Astrocyte (in vitro differentiated cells and primary cell): Measurements from ENCODE around the gene SLC16A3.

ENCODE experiments used
- EZH2 ChIP-seq: IDR thresholded peaks from 2 replicates; pipeline ENCODE4 v1.6.1; 2012; ENCODE audit warnings: mild to moderate bottlenecking, low read length, inconsistent platforms; ENCODE audit not compliant: insufficient read depth
- TF ChIP-seq, protein P1 (sequence below): IDR thresholded peaks from 2 replicates; pipeline ENCODE4 v1.5.1; 2011; ENCODE audit warnings: low read depth, mild to moderate bottlenecking, inconsistent platforms, low read length, moderate library complexity; ENCODE audit not compliant: insufficient read depth

DNA sequence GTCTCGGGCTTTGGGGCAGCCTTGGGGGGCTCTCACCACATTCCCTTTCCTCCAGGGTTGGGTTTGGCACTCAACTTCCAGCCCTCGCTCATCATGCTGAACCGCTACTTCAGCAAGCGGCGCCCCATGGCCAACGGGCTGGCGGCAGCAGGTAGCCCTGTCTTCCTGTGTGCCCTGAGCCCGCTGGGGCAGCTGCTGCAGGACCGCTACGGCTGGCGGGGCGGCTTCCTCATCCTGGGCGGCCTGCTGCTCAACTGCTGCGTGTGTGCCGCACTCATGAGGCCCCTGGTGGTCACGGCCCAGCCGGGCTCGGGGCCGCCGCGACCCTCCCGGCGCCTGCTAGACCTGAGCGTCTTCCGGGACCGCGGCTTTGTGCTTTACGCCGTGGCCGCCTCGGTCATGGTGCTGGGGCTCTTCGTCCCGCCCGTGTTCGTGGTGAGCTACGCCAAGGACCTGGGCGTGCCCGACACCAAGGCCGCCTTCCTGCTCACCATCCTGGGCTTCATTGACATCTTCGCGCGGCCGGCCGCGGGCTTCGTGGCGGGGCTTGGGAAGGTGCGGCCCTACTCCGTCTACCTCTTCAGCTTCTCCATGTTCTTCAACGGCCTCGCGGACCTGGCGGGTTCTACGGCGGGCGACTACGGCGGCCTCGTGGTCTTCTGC lies 8.4 kb downstream of the SLC16A3 start:
- TF ChIP-seq, protein P1, sequence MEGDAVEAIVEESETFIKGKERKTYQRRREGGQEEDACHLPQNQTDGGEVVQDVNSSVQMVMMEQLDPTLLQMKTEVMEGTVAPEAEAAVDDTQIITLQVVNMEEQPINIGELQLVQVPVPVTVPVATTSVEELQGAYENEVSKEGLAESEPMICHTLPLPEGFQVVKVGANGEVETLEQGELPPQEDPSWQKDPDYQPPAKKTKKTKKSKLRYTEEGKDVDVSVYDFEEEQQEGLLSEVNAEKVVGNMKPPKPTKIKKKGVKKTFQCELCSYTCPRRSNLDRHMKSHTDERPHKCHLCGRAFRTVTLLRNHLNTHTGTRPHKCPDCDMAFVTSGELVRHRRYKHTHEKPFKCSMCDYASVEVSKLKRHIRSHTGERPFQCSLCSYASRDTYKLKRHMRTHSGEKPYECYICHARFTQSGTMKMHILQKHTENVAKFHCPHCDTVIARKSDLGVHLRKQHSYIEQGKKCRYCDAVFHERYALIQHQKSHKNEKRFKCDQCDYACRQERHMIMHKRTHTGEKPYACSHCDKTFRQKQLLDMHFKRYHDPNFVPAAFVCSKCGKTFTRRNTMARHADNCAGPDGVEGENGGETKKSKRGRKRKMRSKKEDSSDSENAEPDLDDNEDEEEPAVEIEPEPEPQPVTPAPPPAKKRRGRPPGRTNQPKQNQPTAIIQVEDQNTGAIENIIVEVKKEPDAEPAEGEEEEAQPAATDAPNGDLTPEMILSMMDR = no peak
- TF ChIP-seq EZH2 = no peak
